OCI-LY7 (cell line): ENCODE results near the gene IKZF1. TPM values are rescaled to one million over a fixed set of nuclear protein-coding genes. Genes with fewer than 3 reads are reported as not detected.

Source experiments
- BruUV-seq: library from RNA; stranded (reverse); fragments of 400-500 nt; replicated peaks from 2 replicates; lab custom pipeline; 2021; lab: Mats Ljungman, UMichigan
- CTCF ChIA-PET: fragments of 300-600 bp; sonication (Branson Sonifier 250); formaldehyde crosslinking; loops from one replicate; lab custom pipeline; 2022; ENCODE audit warnings: antibody characterized with exemption; ENCODE audit not compliant: unreplicated experiment; lab: Charles Lee
- POLR2A ChIA-PET: fragments of 300-600 bp; sonication (Branson Sonifier 250); formaldehyde crosslinking; loops from one replicate; lab custom pipeline; 2022; ENCODE audit warnings: antibody characterized with exemption; lab: Charles Lee
- DNase-seq: peaks from one replicate; pipeline ENCODE4 v3.0.0-alpha.2; 2015; ENCODE audit warnings: low spot score
- H2AFZ ChIP-seq: fragments of 200-600 bp; sonication (generic), shearing (Covaris generic); 2 replicates; pipeline ENCODE4 v1.6.1; 2014; ENCODE audit warnings: mild to moderate bottlenecking, antibody characterized with exemption, low read length, moderate library complexity
- H3K27ac ChIP-seq: fragments of 200-600 bp; sonication (generic); 2 replicates; pipeline ENCODE4 v1.5.1; 2014; ENCODE audit warnings: mixed run types, low read depth, mild to moderate bottlenecking, moderate library complexity, low read length, inconsistent platforms; ENCODE audit not compliant: poor library complexity, severe bottlenecking
- H3K36me3 ChIP-seq: fragments of 200-600 bp; sonication (generic); 2 replicates; pipeline ENCODE4 v1.6.1; 2014; ENCODE audit warnings: mild to moderate bottlenecking, antibody characterized with exemption, low read length, moderate library complexity, mixed read lengths; ENCODE audit not compliant: insufficient read depth
- H3K4me1 ChIP-seq: fragments of 200-600 bp; sonication (generic); 2 replicates; pipeline ENCODE4 v1.5.1; 2014; ENCODE audit warnings: mild to moderate bottlenecking, low read length; ENCODE audit not compliant: insufficient read depth, poor library complexity, severe bottlenecking
- H3K4me2 ChIP-seq: fragments of 200-600 bp; sonication (generic); 2 replicates; pipeline ENCODE4 v1.6.1; 2014; ENCODE audit warnings: mild to moderate bottlenecking, low read length
- H3K4me3 ChIP-seq: fragments of 200-600 bp; sonication (generic); 2 replicates; pipeline ENCODE4 v1.5.1; 2014; ENCODE audit warnings: mild to moderate bottlenecking, low read depth, low read length; ENCODE audit not compliant: poor library complexity, severe bottlenecking
- H3K79me2 ChIP-seq: fragments of 200-600 bp; sonication (generic); 2 replicates; pipeline ENCODE4 v1.6.1; 2016; ENCODE audit warnings: low read depth, mild to moderate bottlenecking, low read length, moderate library complexity, mixed read lengths; ENCODE audit not compliant: insufficient read depth
- H3K9me2 ChIP-seq: fragments of 200-600 bp; sonication (generic); 2 replicates; pipeline ENCODE4 v1.6.1; 2016; ENCODE audit warnings: mild to moderate bottlenecking, low read length, mixed read lengths; ENCODE audit not compliant: insufficient read depth
- H3K9me3 ChIP-seq: fragments of 200-600 bp; sonication (generic); 2 replicates; pipeline ENCODE4 v1.6.1; 2014; ENCODE audit warnings: mild to moderate bottlenecking, mixed run types, low read length, mixed read lengths
- H4K20me1 ChIP-seq: fragments of 200-600 bp; sonication (generic); 2 replicates; pipeline ENCODE4 v1.6.1; 2014; ENCODE audit warnings: mild to moderate bottlenecking, antibody characterized with exemption, low read length, moderate library complexity, mixed read lengths; ENCODE audit not compliant: insufficient read depth
- CTCF ChIP-seq: fragments of 200-600 bp; sonication (generic); conservative IDR thresholded peaks from 2 replicates; pipeline ENCODE4 v1.5.1; 2014; ENCODE audit warnings: mild to moderate bottlenecking, antibody characterized with exemption, low read length, moderate library complexity, mixed read lengths
- EZH2phosphoT487 ChIP-seq: fragments of 200-600 bp; sonication (generic); IDR thresholded peaks from 2 replicates; pipeline ENCODE4 v1.6.1; 2018; ENCODE audit warnings: low read depth, borderline replicate concordance, mild to moderate bottlenecking, mixed run types, antibody characterized with exemption, low read length, moderate library complexity, mixed read lengths
- intact Hi-C: fragments of 100-400 bp; cut with micrococcal nuclease; formaldehyde crosslinking; loops from one replicate; pipeline ENCODE4 v1.10.0; 2022; ENCODE audit not compliant: unreplicated experiment
- total RNA-seq, 2 experiments: library from RNA; depleted of rRNA in 1 of 2; stranded (reverse); fragments of >200 nt in 1 of 2; shearing (Covaris generic) in 1 of 2; gene quantifications; 2 replicates each; pipeline ENCODE4 v1.2.3, GENCODE V29; 2014 to 2022

The IKZF1 gene
- total RNA-seq, 2 experiments from 2014 or later: 108 to 161 TPM

- no peak overlapping the region for H2AFZ ChIP-seq
- peaks cover 14% of the 10 kb centered on the region for H3K4me1 ChIP-seq
- POLR2A ChIA-PET: no interaction called here
- no TSS peak for BruUV-seq
- CTCF ChIA-PET: no interaction called here
- 0 out of 2 replicates have a peak, but pooled peaks cover 4% of the 10 kb centered on the region for H4K20me1 ChIP-seq
- H3K9me2 ChIP-seq: no peaks in the 10 kb centered on the region
- H3K9me3 ChIP-seq: no peaks in the 10 kb centered on the region
- intact Hi-C loops: no loop called here
- H3K27ac ChIP-seq: no peak overlapping the region
- H3K79me2 ChIP-seq: peaks cover 4% of the 10 kb centered on the region; the same call in 1 of the 2 replicates
- no peak overlapping the region for H3K4me2 ChIP-seq
- TF ChIP-seq EZH2phosphoT487: no peak
- peaks cover 93% of the 10 kb centered on the region for H3K36me3 ChIP-seq
- no peak for DNase-seq
- H3K4me3 ChIP-seq: no peak overlapping the region
Measured at GRCh38 chr7:50400114-50400513, 95.6 kb downstream of the IKZF1 start.

GRCh38 chr7:50404392-50404791 is 99.9 kb downstream of the IKZF1 start:
- H3K9me3 ChIP-seq: no peaks in the 10 kb centered on the region
- ChIA-PET CTCF (no interaction called here), POLR2A (interaction anchor here (0.6 to 1.2 kb wide), 2 partner anchors 131 to 202 kb away, joined by 3 read pairs; no protein-coding TSS in a partner anchor)
- H3K36me3 ChIP-seq: peaks cover 54% of the 10 kb centered on the region
- H3K4me3 ChIP-seq: no peak overlapping the region
- no peaks in the 10 kb centered on the region for H3K79me2 ChIP-seq
- TF ChIP-seq EZH2phosphoT487 (no peak), CTCF (peak; percentile 35; the same call in 1 of the 2 replicates)
- intact Hi-C loops: no loop called here
- H2AFZ ChIP-seq: no peak overlapping the region
- no peak overlapping the region for H3K27ac ChIP-seq
- BruUV-seq: no TSS peak
- DNase-seq: no peak
- H4K20me1 ChIP-seq: 0 out of 2 replicates have a peak, but pooled peaks cover 4% of the 10 kb centered on the region
- H3K4me1 ChIP-seq: peaks cover 9% of the 10 kb centered on the region
- H3K4me2 ChIP-seq: no peak overlapping the region
- H3K9me2 ChIP-seq: no peaks in the 10 kb centered on the region

- TF ChIP-seq EZH2phosphoT487 (no peak), CTCF (no peak)
- BruUV-seq: no TSS peak
- H3K4me2 ChIP-seq: no peak overlapping the region
- no peak for DNase-seq
- no peaks in the 10 kb centered on the region for H3K9me2 ChIP-seq
- POLR2A ChIA-PET: interaction anchor here (1.2 kb wide), 1 partner anchor 203 kb away, joined by 3 read pairs; no protein-coding TSS in a partner anchor
- intact Hi-C loops: no loop called here
- peaks cover 46% of the 10 kb centered on the region for H3K36me3 ChIP-seq
- CTCF ChIA-PET: no interaction called here
- no peak overlapping the region for H2AFZ ChIP-seq
- no peak overlapping the region for H3K4me3 ChIP-seq
- 0 out of 2 replicates have a peak, but pooled peaks cover 4% of the 10 kb centered on the region for H4K20me1 ChIP-seq
- peaks cover 17% of the 10 kb centered on the region for H3K4me1 ChIP-seq
- H3K9me3 ChIP-seq: no peaks in the 10 kb centered on the region
- no peaks in the 10 kb centered on the region for H3K79me2 ChIP-seq
- H3K27ac ChIP-seq: no peak overlapping the region
Measured at GRCh38 chr7:50405221-50405620, 100.7 kb downstream of the IKZF1 start.
